Measurements from ENCODE around the gene SLC50A1. TPM values are rescaled to one million over a fixed set of nuclear protein-coding genes. Genes with fewer than 3 reads are reported as not detected.

Gene SLC50A1
- total RNA-seq, 2 donors from 2014 or later, result 25.1 to 29.8 TPM

DNA sequence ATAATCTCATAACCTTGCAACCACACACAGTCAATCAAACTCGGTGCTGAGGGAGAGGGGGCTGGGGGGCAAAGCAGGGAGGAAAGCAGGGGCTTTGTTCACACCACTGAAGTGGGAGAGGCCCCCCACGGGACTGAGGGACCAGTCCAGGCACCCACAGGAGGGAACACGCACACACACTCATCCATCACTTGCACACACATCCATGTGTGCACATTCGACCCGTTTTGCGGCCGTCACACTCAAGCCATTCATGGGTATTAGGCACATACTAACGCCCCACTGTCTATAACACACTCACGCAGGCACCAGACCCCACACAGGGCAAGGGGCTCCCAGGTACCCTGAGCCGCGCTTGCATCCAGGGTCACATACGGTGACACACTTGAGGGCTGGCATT is 43.0 kb upstream of the SLC50A1 start:
- TF ChIP-seq, protein P1, sequence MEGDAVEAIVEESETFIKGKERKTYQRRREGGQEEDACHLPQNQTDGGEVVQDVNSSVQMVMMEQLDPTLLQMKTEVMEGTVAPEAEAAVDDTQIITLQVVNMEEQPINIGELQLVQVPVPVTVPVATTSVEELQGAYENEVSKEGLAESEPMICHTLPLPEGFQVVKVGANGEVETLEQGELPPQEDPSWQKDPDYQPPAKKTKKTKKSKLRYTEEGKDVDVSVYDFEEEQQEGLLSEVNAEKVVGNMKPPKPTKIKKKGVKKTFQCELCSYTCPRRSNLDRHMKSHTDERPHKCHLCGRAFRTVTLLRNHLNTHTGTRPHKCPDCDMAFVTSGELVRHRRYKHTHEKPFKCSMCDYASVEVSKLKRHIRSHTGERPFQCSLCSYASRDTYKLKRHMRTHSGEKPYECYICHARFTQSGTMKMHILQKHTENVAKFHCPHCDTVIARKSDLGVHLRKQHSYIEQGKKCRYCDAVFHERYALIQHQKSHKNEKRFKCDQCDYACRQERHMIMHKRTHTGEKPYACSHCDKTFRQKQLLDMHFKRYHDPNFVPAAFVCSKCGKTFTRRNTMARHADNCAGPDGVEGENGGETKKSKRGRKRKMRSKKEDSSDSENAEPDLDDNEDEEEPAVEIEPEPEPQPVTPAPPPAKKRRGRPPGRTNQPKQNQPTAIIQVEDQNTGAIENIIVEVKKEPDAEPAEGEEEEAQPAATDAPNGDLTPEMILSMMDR (conservative IDR thresholded peaks at IDR 0.05), result no peak
- no peak overlapping the region for H3K27ac Mint-ChIP-seq
- peaks cover 47% of the 10 kb centered on the region for H3K27me3 Mint-ChIP-seq (ENCODE audit: insufficient read depth)
- no peak for DNase-seq
- H3K9ac ChIP-seq (ENCODE audit: extremely low read depth, low read length, poor library complexity, severe bottlenecking), result no peak overlapping the region
- peaks cover 2% of the 10 kb centered on the region for H3K4me1 ChIP-seq (ENCODE audit: control insufficient read depth, insufficient read depth, low read length)
- H3K27me3 ChIP-seq (ENCODE audit: control insufficient read depth, insufficient read depth, low read length, poor library complexity, severe bottlenecking), result peaks cover 25% of the 10 kb centered on the region
- no peak overlapping the region for H3K27ac ChIP-seq (ENCODE audit: low read depth, low read length)
- no peak overlapping the region for H3K4me3 Mint-ChIP-seq
- H3K9me3 Mint-ChIP-seq, result no peaks in the 10 kb centered on the region
- H3K36me3 Mint-ChIP-seq (ENCODE audit: low read depth), result no peaks in the 10 kb centered on the region
- no peaks in the 10 kb centered on the region for H3K36me3 ChIP-seq (ENCODE audit: control insufficient read depth, insufficient read depth, low read length)
- peaks cover 3% of the 10 kb centered on the region for H3K4me1 Mint-ChIP-seq
- WGBS, 2 experiments (ENCODE audit: insufficient coverage in 1 of 2, insufficient read length in 1 of 2), result 92 to 100% methylated on average over 4 to 12 of the region's 12 CpGs
- H3K4me3 ChIP-seq (ENCODE audit: low read length), result no peak overlapping the region
- H3K9me3 ChIP-seq (ENCODE audit: control insufficient read depth, low read length), result no peaks in the 10 kb centered on the region

DNA sequence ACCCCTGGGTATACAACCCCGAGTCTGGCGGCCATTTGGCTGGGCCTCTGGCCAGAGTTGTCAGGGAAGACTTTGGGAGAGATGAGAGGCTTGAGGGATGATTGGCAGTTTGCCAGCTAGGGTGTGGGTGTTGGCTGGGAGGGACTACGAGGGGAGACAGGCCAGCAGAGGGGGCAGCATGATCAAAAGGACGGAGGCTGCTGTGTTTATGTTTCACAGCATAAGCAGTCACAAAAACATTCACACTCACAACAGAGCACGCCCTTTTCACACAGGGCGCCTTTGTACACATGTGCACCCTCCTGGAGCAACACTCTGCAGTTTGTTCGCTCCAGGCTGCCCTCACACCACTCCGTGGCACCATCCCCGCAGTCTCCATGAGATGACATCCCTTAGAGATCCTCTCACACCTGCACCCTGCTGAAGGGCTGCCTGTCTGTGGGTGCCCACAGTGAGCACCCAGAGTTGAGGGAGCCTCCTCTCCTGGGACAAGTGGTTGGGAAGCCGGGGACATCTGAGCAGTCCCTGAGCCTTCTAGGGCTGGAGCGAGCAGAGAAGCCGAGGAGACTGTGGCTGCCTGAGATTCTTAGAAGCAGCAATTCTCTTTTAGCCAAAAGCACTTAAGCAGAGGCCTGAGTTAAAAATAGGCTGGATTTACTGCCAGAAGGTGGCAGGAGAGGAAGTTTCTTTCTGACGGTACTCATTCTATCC is 41.6 kb upstream of the SLC50A1 start:
- TF ChIP-seq, protein P1 (conservative IDR thresholded peaks at IDR 0.05), result peak; percentile 70
- Histone ChIP-seq H3K9me3 (ENCODE audit: control insufficient read depth, low read length) (no peaks in the 10 kb centered on the region), H3K9ac (ENCODE audit: extremely low read depth, low read length, poor library complexity, severe bottlenecking) (no peak overlapping the region), H3K27me3 (ENCODE audit: control insufficient read depth, insufficient read depth, low read length, poor library complexity, severe bottlenecking) (peaks cover 25% of the 10 kb centered on the region), H3K27ac (ENCODE audit: low read depth, low read length) (no peak overlapping the region), H3K36me3 (ENCODE audit: control insufficient read depth, insufficient read depth, low read length) (no peaks in the 10 kb centered on the region), H3K4me3 (ENCODE audit: low read length) (no peak overlapping the region), H3K4me1 (ENCODE audit: control insufficient read depth, insufficient read depth, low read length) (peaks cover 2% of the 10 kb centered on the region)
- Mint-ChIP-seq H3K27ac (no peak overlapping the region), H3K9me3 (peaks cover 1% of the 10 kb centered on the region), H3K4me3 (no peak overlapping the region), H3K36me3 (ENCODE audit: low read depth) (no peaks in the 10 kb centered on the region), H3K27me3 (ENCODE audit: insufficient read depth) (peaks cover 45% of the 10 kb centered on the region), H3K4me1 (peaks cover 3% of the 10 kb centered on the region)
- DNase-seq, result peak; percentile 70
- WGBS, 2 experiments (ENCODE audit: insufficient coverage in 1 of 2, insufficient read length in 1 of 2), result 63 to 64% methylated on average over 6 to 13 of the region's 13 CpGs

- H3K27ac ChIP-seq (ENCODE audit: low read depth, low read length), result no peak overlapping the region
- no peak overlapping the region for H3K27ac Mint-ChIP-seq
These were observed 41.1 kb upstream of the SLC50A1 start for GRCh38 chr1:155094622-155094948.

More at GRCh38 chr1:155094622-155094948, 41.1 kb upstream of the SLC50A1 start:
- WGBS, 2 experiments (ENCODE audit: insufficient coverage in 1 of 2, insufficient read length in 1 of 2), result 83 to 90% methylated on average over 1 to 2 of the region's 2 CpGs
- peaks cover 25% of the 10 kb centered on the region for H3K27me3 ChIP-seq (ENCODE audit: control insufficient read depth, insufficient read depth, low read length, poor library complexity, severe bottlenecking)
- H3K4me3 Mint-ChIP-seq, result no peak overlapping the region
- H3K4me3 ChIP-seq (ENCODE audit: low read length), result no peak overlapping the region
- H3K9me3 Mint-ChIP-seq, result peaks cover 1% of the 10 kb centered on the region
- peaks cover 2% of the 10 kb centered on the region for H3K4me1 ChIP-seq (ENCODE audit: control insufficient read depth, insufficient read depth, low read length)
- DNase-seq, result no peak
- TF ChIP-seq, protein P1 (conservative IDR thresholded peaks at IDR 0.05), result no peak
- no peak overlapping the region for H3K9ac ChIP-seq (ENCODE audit: extremely low read depth, low read length, poor library complexity, severe bottlenecking)
- H3K36me3 ChIP-seq (ENCODE audit: control insufficient read depth, insufficient read depth, low read length), result no peaks in the 10 kb centered on the region
- no peaks in the 10 kb centered on the region for H3K9me3 ChIP-seq (ENCODE audit: control insufficient read depth, low read length)
- peaks cover 44% of the 10 kb centered on the region for H3K27me3 Mint-ChIP-seq (ENCODE audit: insufficient read depth)
- H3K4me1 Mint-ChIP-seq, result peaks cover 3% of the 10 kb centered on the region
- H3K36me3 Mint-ChIP-seq (ENCODE audit: low read depth), result no peaks in the 10 kb centered on the region
